Neuronal stem cell (in vitro differentiated cells): ENCODE measurements around the gene PDAP1.

Experiments
- DNase-seq: peaks from one replicate; pipeline ENCODE4 v3.0.0-alpha.2; 2013; ENCODE audit warnings: low spot score
- H2AFZ ChIP-seq: one replicate; pipeline ENCODE4 v1.6.1; 2013; ENCODE audit warnings: mild to moderate bottlenecking, low read length, inconsistent platforms
- H2AK5ac ChIP-seq: 2 replicates; pipeline ENCODE4 v1.6.1; 2013; ENCODE audit warnings: low read depth, mild to moderate bottlenecking, inconsistent platforms, low read length, moderate library complexity, mixed read lengths
- H2BK120ac ChIP-seq: 2 replicates; pipeline ENCODE4 v1.6.1; 2013; ENCODE audit warnings: low read depth, mild to moderate bottlenecking, inconsistent platforms, low read length, moderate library complexity, mixed read lengths
- H2BK12ac ChIP-seq: one replicate; pipeline ENCODE4 v1.6.1; 2013; ENCODE audit warnings: low read length, inconsistent platforms
- H2BK15ac ChIP-seq: 2 replicates; pipeline ENCODE4 v1.6.1; 2013; ENCODE audit warnings: mild to moderate bottlenecking, low read length, inconsistent platforms, mixed read lengths
- H2BK5ac ChIP-seq: one replicate; pipeline ENCODE4 v1.6.1; 2013; ENCODE audit warnings: inconsistent platforms, mild to moderate bottlenecking, low read length, moderate library complexity
- H3K14ac ChIP-seq: one replicate; pipeline ENCODE4 v1.6.1; 2013; ENCODE audit warnings: low read length, inconsistent platforms
- H3K18ac ChIP-seq: 2 replicates; pipeline ENCODE4 v1.6.1; 2013; ENCODE audit warnings: low read length, inconsistent platforms
- H3K23ac ChIP-seq: 2 replicates; pipeline ENCODE4 v1.6.1; 2013; ENCODE audit warnings: low read depth, mild to moderate bottlenecking, mixed read lengths, low read length, inconsistent platforms; ENCODE audit not compliant: poor library complexity
- H3K27ac ChIP-seq: replicated peaks from 3 replicates; pipeline ENCODE4 v1.5.1; 2013; ENCODE audit warnings: low read length, inconsistent platforms
- H3K27me3 ChIP-seq, 3 experiments: 2 replicates each; pipeline ENCODE4 v1.6.1; 2013; ENCODE audit warnings: low read length in 3 of 3, mild to moderate bottlenecking in 2 of 3, inconsistent platforms in 1 of 3, low read depth in 1 of 3, mixed read lengths in 1 of 3, moderate library complexity in 1 of 3; ENCODE audit not compliant: control insufficient read depth in 3 of 3, insufficient read depth in 3 of 3
- H3K36me3 ChIP-seq, 2 donors: replicated peaks in 1 of 2; 2 replicates each; pipeline ENCODE4 v1.6.1; 2013; ENCODE audit warnings: low read length in 2 of 2; ENCODE audit not compliant: control insufficient read depth in 2 of 2, insufficient read depth in 2 of 2
- H3K4ac ChIP-seq: 2 replicates; pipeline ENCODE4 v1.6.1; 2013; ENCODE audit warnings: inconsistent platforms, mild to moderate bottlenecking, low read length, moderate library complexity
- H3K4me1 ChIP-seq, 2 donors: 1 replicate in 1 of 2; 2 replicates in 1 of 2; pipeline ENCODE4 v1.6.1; 2013; ENCODE audit warnings: low read length in 2 of 2, low read depth in 1 of 2; ENCODE audit not compliant: control insufficient read depth in 2 of 2, insufficient read depth in 1 of 2
- H3K4me2 ChIP-seq: one replicate; pipeline ENCODE4 v1.6.1; 2013; ENCODE audit warnings: mild to moderate bottlenecking, low read length, inconsistent platforms; ENCODE audit not compliant: insufficient read depth, poor library complexity, severe bottlenecking
- H3K4me3 ChIP-seq, 2 donors: 2 replicates each; pipeline ENCODE4 v1.5.1; 2013; ENCODE audit warnings: low read length in 2 of 2, mild to moderate bottlenecking in 2 of 2, inconsistent platforms in 1 of 2, moderate library complexity in 1 of 2
- H3K79me1 ChIP-seq: one replicate; pipeline ENCODE4 v1.6.1; 2013; ENCODE audit warnings: low read depth, mild to moderate bottlenecking, inconsistent platforms, low read length, moderate library complexity
- H3K9ac ChIP-seq: one replicate; pipeline ENCODE4 v1.6.1; 2013; ENCODE audit warnings: mild to moderate bottlenecking, low read depth, low read length, inconsistent platforms; ENCODE audit not compliant: poor library complexity
- H3K9me3 ChIP-seq, 2 donors: replicated peaks in 1 of 2; 2 replicates each; pipeline versions ENCODE3 to v1.6.1; 2013; ENCODE audit warnings: low read length in 2 of 2, mild to moderate bottlenecking in 2 of 2, inconsistent platforms in 1 of 2, low read depth in 1 of 2, mixed read lengths in 1 of 2, moderate library complexity in 1 of 2; ENCODE audit not compliant: control insufficient read depth in 2 of 2, insufficient read depth in 1 of 2
- H4K8ac ChIP-seq: one replicate; pipeline ENCODE4 v1.6.1; 2013; ENCODE audit warnings: low read depth, mild to moderate bottlenecking, inconsistent platforms, low read length, moderate library complexity
- H4K91ac ChIP-seq: one replicate; pipeline ENCODE4 v1.6.1; 2013; ENCODE audit warnings: low read length, low read depth, mild to moderate bottlenecking, inconsistent platforms; ENCODE audit not compliant: poor library complexity
- WGBS, 2 donors: extraction: QIAGEN DNeasy Blood & Tissue Kit; methylation state at CpG; one replicate each; pipeline ENCODE4 v1.1.7; 2013; ENCODE audit warnings: missing lambda C conversion rate in 2 of 2, mixed read lengths in 1 of 2; ENCODE audit not compliant: insufficient read length in 2 of 2, insufficient replicate concordance in 1 of 2; ENCODE audit errors: extremely low coverage in 2 of 2; 5-methylcytosine and 5-hydroxymethylcytosine counted together

The PDAP1 gene

DNA sequence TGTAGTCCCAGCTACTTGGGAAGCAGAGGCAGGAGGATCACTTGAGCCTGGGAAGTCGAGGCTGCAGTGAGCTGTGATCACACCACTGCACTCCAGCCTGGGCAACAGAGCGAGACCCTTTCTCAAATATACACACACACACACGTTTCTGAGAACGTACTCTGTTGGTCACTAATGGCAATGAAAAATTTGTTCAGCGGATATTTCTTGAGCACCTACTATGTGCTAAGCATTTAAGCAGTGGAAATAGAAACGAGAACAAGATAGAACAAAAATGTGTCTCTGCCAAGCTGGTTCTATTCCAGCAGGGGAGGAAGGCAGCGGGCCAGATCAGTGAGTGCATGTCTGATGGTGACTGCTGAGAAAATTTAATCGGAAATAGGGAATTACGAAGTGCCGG is 25.2 kb downstream of the PDAP1 start:
- Histone ChIP-seq H3K4me3 (no peak overlapping the region), H4K91ac (no peak overlapping the region), H3K18ac (no peak overlapping the region), H2BK15ac (no peak overlapping the region), H2BK12ac (no peak overlapping the region), H2BK120ac (no peak overlapping the region), H3K9me3 (no peaks in the 10 kb centered on the region), H3K79me1 (peaks cover 6% of the 10 kb centered on the region), H3K4me2 (no peak overlapping the region), H3K27me3 (no peaks in the 10 kb centered on the region), H4K8ac (no peak overlapping the region), H3K9ac (no peak overlapping the region), H3K23ac (no peak overlapping the region), H3K27ac (no peak overlapping the region), H2BK5ac (no peak overlapping the region), H3K14ac (no peak overlapping the region), H2AFZ (no peak overlapping the region), H3K36me3 (peaks cover 12 to 13% of the 10 kb centered on the region in 2 donors), H2AK5ac (no peak overlapping the region), H3K4me1 (peaks cover 0 to 11% of the 10 kb centered on the region in 2 donors), H3K4ac (no peak overlapping the region)
- WGBS, 2 donors, result no CpG with 5 or more reads among the region's 10 CpGs
- no peak for DNase-seq

DNA sequence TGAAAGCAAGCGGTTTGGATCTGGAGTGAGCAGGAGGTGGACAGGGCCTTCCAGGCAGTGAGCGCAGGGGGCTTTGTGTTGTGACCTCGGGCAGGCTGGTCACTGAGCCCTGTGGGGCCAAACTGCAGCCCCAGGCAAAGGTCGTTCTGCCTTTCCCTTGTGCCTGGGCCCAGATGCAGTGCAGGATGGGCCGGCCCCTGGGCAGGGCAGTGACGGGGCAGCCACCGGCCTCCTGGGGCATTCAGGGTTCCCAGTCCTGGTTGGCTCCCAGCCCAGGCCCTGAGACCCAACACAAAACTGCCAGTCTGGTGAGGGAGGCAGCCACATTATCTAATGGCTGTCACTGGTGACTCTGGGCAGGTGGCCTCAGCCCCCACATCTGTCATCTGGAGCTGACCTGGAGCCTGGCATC is 26.7 kb downstream of the PDAP1 start:
- DNase-seq, result no peak
- Histone ChIP-seq H3K4me3 (no peak overlapping the region), H3K27me3 (no peaks in the 10 kb centered on the region), H3K27ac (no peak overlapping the region), H3K9ac (no peak overlapping the region), H3K4ac (no peak overlapping the region), H2BK15ac (no peak overlapping the region), H2AK5ac (no peak overlapping the region), H3K36me3 (peaks cover 3 to 8% of the 10 kb centered on the region in 2 donors), H2BK12ac (no peak overlapping the region), H3K4me2 (no peak overlapping the region), H3K4me1 (peaks cover 0 to 11% of the 10 kb centered on the region in 2 donors), H2AFZ (no peak overlapping the region), H3K23ac (no peak overlapping the region), H4K8ac (no peak overlapping the region), H4K91ac (no peak overlapping the region), H3K79me1 (peaks cover 6% of the 10 kb centered on the region), H2BK120ac (peak overlapping the region; percentile 81), H2BK5ac (no peak overlapping the region), H3K18ac (no peak overlapping the region), H3K14ac (peak overlapping the region; percentile 56), H3K9me3 (no peaks in the 10 kb centered on the region)
- no CpG with 5 or more reads among the region's 7 CpGs for WGBS, 2 donors

DNA sequence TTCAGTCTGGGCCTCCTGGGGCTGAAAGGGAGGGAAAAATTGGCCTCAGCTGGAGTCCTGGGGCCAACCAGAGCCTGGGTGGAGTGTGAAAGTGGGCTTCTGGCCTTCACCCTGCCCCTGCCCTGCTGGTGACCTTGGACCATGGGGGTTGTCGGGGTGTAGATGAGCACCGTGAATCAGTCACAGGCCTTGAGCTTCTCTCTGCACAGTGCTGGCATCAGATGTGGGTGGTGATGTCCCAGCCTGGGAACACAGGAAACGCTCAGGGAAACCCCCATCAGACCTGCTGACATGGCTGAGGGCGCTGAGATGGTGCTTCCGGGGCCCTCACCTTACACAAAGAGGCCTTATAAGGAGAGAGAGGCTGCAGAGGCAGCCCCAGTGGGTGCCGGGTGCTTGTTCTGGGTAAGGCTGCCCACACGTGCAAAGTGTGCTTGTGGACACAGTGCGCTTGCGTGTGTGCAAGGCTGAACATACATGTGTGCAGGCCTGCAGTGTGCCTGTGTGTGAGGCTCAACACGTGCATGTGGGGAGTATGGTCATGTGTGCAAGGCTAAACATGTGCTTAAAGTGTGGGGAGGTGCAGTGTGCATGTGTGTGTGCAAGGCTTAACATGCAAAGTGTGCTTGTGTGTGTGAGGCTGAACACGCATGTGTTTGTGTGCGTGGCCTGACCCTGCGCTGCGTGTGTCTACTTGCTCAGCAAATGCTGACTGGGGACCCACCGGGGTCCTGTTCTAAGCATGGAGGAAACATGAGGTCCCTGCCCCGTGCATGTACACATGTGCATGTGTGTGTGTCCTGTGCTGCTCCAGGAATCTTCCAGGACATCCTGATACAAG is 27.4 kb downstream of the PDAP1 start:
- Histone ChIP-seq H2AFZ (no peak overlapping the region), H3K4me2 (no peak overlapping the region), H2BK5ac (no peak overlapping the region), H3K4me1 (peaks cover 0 to 11% of the 10 kb centered on the region in 2 donors), H2BK12ac (no peak overlapping the region), H3K9ac (peak overlapping the region; percentile 16), H3K4ac (peak overlapping the region; percentile 10), H3K27ac (no peak overlapping the region), H3K23ac (no peak overlapping the region), H3K4me3 (peak overlapping the region in 1 of 2 donors; percentile 23), H3K14ac (no peak overlapping the region), H3K18ac (no peak overlapping the region), H3K36me3 (peaks cover 2 to 4% of the 10 kb centered on the region in 2 donors), H3K79me1 (peaks cover 6% of the 10 kb centered on the region), H2AK5ac (no peak overlapping the region), H2BK15ac (no peak overlapping the region), H4K8ac (no peak overlapping the region), H3K9me3 (no peaks in the 10 kb centered on the region), H3K27me3 (no peaks in the 10 kb centered on the region), H2BK120ac (peak overlapping the region; percentile 81), H4K91ac (no peak overlapping the region)
- no peak for DNase-seq
- no CpG with 5 or more reads among the region's 16 CpGs for WGBS, 2 donors

DNA sequence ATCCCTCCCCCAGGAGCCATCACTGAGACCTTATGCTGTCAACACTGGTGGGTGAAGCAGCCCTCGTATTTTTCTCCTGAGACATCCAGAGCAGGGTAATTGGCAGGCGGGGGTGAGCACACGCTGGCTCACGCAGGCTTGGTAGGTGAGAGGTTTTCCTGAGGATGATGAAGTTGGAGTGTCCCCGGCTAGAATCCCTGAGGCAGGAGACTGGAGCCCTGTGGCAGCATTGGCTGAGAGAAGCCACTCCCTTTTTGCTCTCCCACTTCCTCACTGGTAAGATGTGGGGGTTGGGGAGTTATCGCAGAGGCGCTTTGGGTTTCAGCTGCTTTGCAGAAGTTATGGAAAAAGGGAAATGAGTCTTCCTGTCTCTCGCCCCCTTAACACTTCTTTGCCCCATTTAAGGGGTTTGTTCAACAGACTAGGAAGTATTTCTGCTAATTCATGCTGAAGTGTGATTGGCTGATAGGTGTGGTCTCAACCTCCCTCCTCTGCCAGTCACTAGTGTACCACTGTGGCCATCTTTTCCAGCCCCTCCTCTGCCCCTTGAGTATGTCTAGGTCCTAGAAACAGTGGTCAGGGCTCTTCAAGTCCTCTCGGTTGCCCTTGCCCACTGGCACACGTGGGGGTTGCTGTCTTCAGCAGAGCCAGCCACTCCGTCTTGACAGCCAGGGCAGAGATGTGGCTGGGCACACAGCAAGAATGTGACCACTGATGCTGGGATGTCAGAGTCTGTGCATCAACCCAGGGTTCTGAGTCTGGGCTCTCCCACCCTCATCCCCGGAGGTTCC is 28.2 kb downstream of the PDAP1 start:
- Histone ChIP-seq H2BK12ac (no peak overlapping the region), H3K9ac (no peak overlapping the region), H3K9me3 (no peaks in the 10 kb centered on the region), H3K23ac (no peak overlapping the region), H3K4me2 (no peak overlapping the region), H2BK120ac (no peak overlapping the region), H2BK5ac (no peak overlapping the region), H2BK15ac (no peak overlapping the region), H4K8ac (no peak overlapping the region), H3K14ac (no peak overlapping the region), H4K91ac (no peak overlapping the region), H3K27ac (no peak overlapping the region), H3K79me1 (peaks cover 4% of the 10 kb centered on the region), H3K27me3 (no peaks in the 10 kb centered on the region), H3K4me1 (peaks cover 0 to 11% of the 10 kb centered on the region in 2 donors), H3K4ac (no peak overlapping the region), H3K18ac (no peak overlapping the region), H2AK5ac (no peak overlapping the region), H3K36me3 (peaks cover 2 to 4% of the 10 kb centered on the region in 2 donors), H3K4me3 (no peak overlapping the region), H2AFZ (no peak overlapping the region)
- DNase-seq, result no peak
- WGBS, 2 donors, result no CpG with 5 or more reads among the region's 12 CpGs
